ENCODE results near the gene LMX1B. TPM values are rescaled to one million over a fixed set of nuclear protein-coding genes. Genes with fewer than 3 reads are reported as not detected.

Gene LMX1B
- total and polyA plus RNA-seq, 2 donors (not counting 1 experiment from before 2014, with no cell fraction given), result not detected

GRCh38 chr9:126607731-126608130 lies 6.0 kb upstream of the LMX1B start:
- no peak overlapping the region for H3K4me3 ChIP-seq (replicated peaks in 1 of 4; ENCODE audit: control extremely low read depth in 1 of 4, insufficient read depth in 1 of 4, low read depth in 3 of 4, low read length in 4 of 4)
- H3K4me2 ChIP-seq (ENCODE audit: extremely low read depth, insufficient read depth, low read length), result no peak overlapping the region
- no peak overlapping the region for H3K27ac ChIP-seq (ENCODE audit: insufficient read depth, low read length)
- H3K9me3 ChIP-seq (ENCODE audit: control insufficient read depth, insufficient read depth, low read depth, low read length), result no peaks in the 10 kb centered on the region
- DNase-seq (ENCODE audit: low read depth in 2 of 2), result no peak
- no peaks in the 10 kb centered on the region for H3K36me3 ChIP-seq (ENCODE audit: control insufficient read depth, insufficient read depth, low read length)
- no peak overlapping the region for H2AFZ ChIP-seq (ENCODE audit: low read length)
- H3K79me2 ChIP-seq (ENCODE audit: control insufficient read depth, insufficient read depth, low read length), result no peaks in the 10 kb centered on the region
- TF ChIP-seq, protein P1, sequence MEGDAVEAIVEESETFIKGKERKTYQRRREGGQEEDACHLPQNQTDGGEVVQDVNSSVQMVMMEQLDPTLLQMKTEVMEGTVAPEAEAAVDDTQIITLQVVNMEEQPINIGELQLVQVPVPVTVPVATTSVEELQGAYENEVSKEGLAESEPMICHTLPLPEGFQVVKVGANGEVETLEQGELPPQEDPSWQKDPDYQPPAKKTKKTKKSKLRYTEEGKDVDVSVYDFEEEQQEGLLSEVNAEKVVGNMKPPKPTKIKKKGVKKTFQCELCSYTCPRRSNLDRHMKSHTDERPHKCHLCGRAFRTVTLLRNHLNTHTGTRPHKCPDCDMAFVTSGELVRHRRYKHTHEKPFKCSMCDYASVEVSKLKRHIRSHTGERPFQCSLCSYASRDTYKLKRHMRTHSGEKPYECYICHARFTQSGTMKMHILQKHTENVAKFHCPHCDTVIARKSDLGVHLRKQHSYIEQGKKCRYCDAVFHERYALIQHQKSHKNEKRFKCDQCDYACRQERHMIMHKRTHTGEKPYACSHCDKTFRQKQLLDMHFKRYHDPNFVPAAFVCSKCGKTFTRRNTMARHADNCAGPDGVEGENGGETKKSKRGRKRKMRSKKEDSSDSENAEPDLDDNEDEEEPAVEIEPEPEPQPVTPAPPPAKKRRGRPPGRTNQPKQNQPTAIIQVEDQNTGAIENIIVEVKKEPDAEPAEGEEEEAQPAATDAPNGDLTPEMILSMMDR (conservative IDR thresholded peaks at IDR 0.05 in 1 of 2, IDR thresholded peaks at IDR 0.05 in 1 of 2; ENCODE audit: low read depth in 1 of 2, low read length in 2 of 2), result no peak
- no peak overlapping the region for H3K9ac ChIP-seq (ENCODE audit: insufficient read depth, low read length)
- peaks cover 41% of the 10 kb centered on the region for H3K27me3 ChIP-seq (ENCODE audit: control insufficient read depth, insufficient read depth, low read length)
- H3K4me1 ChIP-seq (ENCODE audit: control insufficient read depth, extremely low read depth, insufficient read depth, low read length), result no peaks in the 10 kb centered on the region
- no peaks in the 10 kb centered on the region for H4K20me1 ChIP-seq (ENCODE audit: control insufficient read depth, extremely low read depth, insufficient read depth, low read length)

DNA sequence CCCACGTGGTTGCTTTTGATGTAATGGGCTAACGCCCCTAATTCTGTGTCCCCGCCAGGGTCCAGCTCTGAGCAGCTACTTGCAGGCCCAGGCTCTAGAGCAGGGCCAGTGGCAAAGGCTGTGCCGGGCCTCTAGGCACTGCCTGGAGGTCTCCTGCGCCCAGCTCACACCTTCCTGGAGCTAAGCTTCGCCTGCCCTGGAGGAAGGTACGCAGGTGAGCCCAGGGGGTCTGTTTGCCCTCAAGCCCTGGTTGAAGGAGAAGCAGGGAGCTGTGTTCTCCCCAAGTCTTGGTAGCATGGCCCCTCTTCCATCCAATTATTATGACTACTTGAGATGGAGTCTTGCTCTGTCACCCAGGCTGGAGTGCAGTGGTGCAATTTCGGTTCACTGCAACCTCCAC lies 5.2 kb upstream of the LMX1B start:
- no peak overlapping the region for H3K9ac ChIP-seq (ENCODE audit: insufficient read depth, low read length)
- H3K27me3 ChIP-seq (ENCODE audit: control insufficient read depth, insufficient read depth, low read length), result peaks cover 49% of the 10 kb centered on the region
- no peaks in the 10 kb centered on the region for H3K4me1 ChIP-seq (ENCODE audit: control insufficient read depth, extremely low read depth, insufficient read depth, low read length)
- no peak overlapping the region for H3K27ac ChIP-seq (ENCODE audit: insufficient read depth, low read length)
- H3K4me2 ChIP-seq (ENCODE audit: extremely low read depth, insufficient read depth, low read length), result no peak overlapping the region
- no peak overlapping the region for H3K4me3 ChIP-seq (replicated peaks in 1 of 4; ENCODE audit: control extremely low read depth in 1 of 4, insufficient read depth in 1 of 4, low read depth in 3 of 4, low read length in 4 of 4)
- H4K20me1 ChIP-seq (ENCODE audit: control insufficient read depth, extremely low read depth, insufficient read depth, low read length), result no peaks in the 10 kb centered on the region
- H3K79me2 ChIP-seq (ENCODE audit: control insufficient read depth, insufficient read depth, low read length), result no peaks in the 10 kb centered on the region
- TF ChIP-seq, protein P1 (conservative IDR thresholded peaks at IDR 0.05 in 1 of 2, IDR thresholded peaks at IDR 0.05 in 1 of 2; ENCODE audit: low read depth in 1 of 2, low read length in 2 of 2), result no peak
- no peak for TF ChIP-seq EZH2 (IDR thresholded peaks at IDR 0.05; ENCODE audit: low read length, missing control alignments)
- DNase-seq (ENCODE audit: low read depth in 2 of 2), result no peak
- no peak overlapping the region for H2AFZ ChIP-seq (ENCODE audit: low read length)
- no peaks in the 10 kb centered on the region for H3K9me3 ChIP-seq (ENCODE audit: control insufficient read depth, insufficient read depth, low read depth, low read length)
- H3K36me3 ChIP-seq (ENCODE audit: control insufficient read depth, insufficient read depth, low read length), result no peaks in the 10 kb centered on the region

- Histone ChIP-seq H2AFZ (ENCODE audit: low read length) (no peak overlapping the region), H3K4me3 (replicated peaks in 1 of 4; ENCODE audit: control extremely low read depth in 1 of 4, insufficient read depth in 1 of 4, low read depth in 3 of 4, low read length in 4 of 4) (no peak overlapping the region), H3K79me2 (ENCODE audit: control insufficient read depth, insufficient read depth, low read length) (no peaks in the 10 kb centered on the region), H3K27me3 (ENCODE audit: control insufficient read depth, insufficient read depth, low read length) (peaks cover 49% of the 10 kb centered on the region), H4K20me1 (ENCODE audit: control insufficient read depth, extremely low read depth, insufficient read depth, low read length) (no peaks in the 10 kb centered on the region), H3K36me3 (ENCODE audit: control insufficient read depth, insufficient read depth, low read length) (no peaks in the 10 kb centered on the region), H3K9ac (ENCODE audit: insufficient read depth, low read length) (no peak overlapping the region), H3K27ac (ENCODE audit: insufficient read depth, low read length) (no peak overlapping the region), H3K4me1 (ENCODE audit: control insufficient read depth, extremely low read depth, insufficient read depth, low read length) (no peaks in the 10 kb centered on the region), H3K9me3 (ENCODE audit: control insufficient read depth, insufficient read depth, low read depth, low read length) (no peaks in the 10 kb centered on the region), H3K4me2 (ENCODE audit: extremely low read depth, insufficient read depth, low read length) (no peak overlapping the region)
- no peak for DNase-seq (ENCODE audit: low read depth in 2 of 2)
- no peak for TF ChIP-seq EZH2 (IDR thresholded peaks at IDR 0.05; ENCODE audit: low read length, missing control alignments)
These were observed 4.5 kb upstream of the LMX1B start for GRCh38 chr9:126609191-126609590.
